Anterior cingulate cortex (tissue), 58 donors: ENCODE results near the gene UCK1.
"Not testable (repeated sequence)": the region's sequence is repeated elsewhere in the genome, so short reads cannot be mapped to it uniquely, and the experiment has no call there.

Source experiments
- DNase-seq, 58 donors: peaks; one replicate each; lab custom pipeline; 2025; lab: John Stamatoyannopoulos, UW

UCK1 gene

DNA sequence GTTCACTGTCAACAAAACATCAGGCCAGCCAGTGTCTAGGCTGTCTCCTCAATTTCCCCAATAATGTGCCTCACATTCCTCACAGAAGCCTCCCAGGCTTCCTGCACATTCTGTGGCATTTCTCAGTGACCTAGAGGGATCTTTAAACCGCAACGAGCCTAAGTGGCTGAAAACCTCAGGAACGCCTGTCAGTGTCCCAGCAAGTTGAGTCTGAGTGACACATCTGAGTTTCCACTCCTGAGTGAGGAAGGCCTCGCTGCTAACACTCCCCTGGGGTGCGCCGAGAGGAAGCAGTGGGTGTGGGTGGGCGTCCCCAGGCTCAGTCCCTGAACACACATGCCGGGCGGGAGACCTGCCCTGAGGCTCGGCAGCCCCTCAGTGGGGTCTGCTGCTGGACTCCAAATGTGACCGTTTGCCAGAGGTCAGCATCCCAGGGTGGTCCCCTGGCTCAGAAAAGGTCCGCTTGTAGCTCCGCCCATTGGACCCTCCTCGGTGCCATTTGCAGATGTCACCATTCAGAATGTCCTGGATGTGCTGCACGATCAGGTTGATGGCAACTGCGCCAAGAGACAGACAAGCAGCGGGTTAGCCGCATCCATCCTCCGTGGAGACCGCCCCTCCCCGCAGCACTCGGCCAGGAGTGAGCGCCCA is 6.3 kb downstream of the UCK1 start:
- no peak for DNase-seq

- peak in 6 of 58 donors; percentile 4 to 50 (median 22) for DNase-seq
Measured at GRCh38 chr9:131523451-131524435, 7.3 kb downstream of the UCK1 start.

DNA sequence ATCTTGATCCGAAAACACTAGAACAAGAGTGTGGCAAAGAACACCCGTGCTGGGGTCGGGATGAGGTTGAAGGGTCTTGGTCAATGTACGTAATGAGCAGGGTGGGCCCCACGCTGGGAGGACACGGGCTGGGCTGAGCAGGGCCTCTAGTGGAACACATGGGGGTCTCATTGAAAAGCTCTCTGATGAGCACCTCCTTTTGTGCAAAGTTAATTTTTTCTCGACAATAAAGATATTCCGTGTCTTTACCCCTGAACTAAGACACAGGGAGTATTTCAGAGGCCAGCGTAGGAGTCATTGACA is 8.0 kb downstream of the UCK1 start:
- DNase-seq = no peak

DNA sequence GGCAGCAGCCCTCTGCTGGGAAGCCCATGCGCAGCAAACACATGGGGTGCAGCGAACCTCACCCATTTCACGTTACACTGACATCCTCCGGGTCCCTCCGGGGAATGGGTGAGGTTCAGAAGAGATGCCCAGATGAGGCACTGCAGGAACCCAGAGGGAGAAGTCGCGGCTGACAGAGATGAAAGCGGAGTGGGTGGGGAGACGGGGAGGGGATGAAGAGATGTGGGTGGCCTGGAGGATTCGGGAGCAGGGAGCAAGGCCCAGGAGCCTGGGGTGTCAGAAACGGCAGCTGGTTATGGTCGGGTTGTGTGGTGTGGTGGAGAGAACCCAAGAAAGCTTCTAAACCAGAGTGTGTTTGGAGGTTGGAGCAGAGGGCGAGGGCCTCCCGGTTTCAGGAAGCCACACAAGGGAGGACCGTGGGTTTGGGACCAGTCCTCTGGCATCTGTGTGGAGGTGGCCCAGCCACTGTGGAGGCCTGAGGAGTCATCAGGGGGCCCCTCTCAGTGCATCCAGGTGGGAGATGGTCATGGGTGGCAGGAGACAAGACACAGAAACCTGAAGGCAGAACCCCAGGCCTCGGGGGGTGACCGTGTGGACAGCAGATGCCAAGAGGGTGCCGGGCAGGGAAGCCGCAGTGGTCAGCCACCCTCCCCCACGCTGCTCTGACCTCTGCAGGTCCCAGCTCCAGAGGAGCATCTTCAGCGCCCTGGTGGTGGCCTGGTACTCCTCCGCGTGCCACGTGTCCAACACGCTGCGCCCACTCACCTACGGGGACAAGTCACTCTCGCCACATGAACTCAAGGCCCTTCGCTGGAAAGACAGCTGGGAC is 8.6 kb downstream of the UCK1 start:
- DNase-seq = no peak

- DNase-seq = no peak
Measured at GRCh38 chr9:131521822-131522221, 9.2 kb downstream of the UCK1 start.

DNA sequence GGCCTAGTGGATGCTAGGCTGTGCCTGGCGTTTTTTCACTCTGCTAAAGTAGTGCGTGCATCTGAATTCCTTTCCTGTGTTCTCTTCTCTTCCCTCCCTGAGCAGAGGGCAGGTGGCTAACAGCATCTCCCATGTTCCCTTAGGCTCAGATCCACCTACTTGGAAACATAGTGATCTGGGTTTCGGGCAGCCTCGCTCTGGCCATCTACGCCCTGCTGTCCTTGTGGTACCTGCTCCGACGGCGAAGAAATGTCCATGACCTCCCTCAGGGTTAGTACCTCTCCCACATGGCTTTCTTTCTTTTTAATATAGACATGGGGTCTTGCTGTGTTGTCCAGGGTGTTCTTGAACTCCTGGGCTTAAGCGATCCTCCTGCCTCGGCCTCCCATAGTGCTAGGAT is 9.9 kb downstream of the UCK1 start:
- no peak for DNase-seq

DNA sequence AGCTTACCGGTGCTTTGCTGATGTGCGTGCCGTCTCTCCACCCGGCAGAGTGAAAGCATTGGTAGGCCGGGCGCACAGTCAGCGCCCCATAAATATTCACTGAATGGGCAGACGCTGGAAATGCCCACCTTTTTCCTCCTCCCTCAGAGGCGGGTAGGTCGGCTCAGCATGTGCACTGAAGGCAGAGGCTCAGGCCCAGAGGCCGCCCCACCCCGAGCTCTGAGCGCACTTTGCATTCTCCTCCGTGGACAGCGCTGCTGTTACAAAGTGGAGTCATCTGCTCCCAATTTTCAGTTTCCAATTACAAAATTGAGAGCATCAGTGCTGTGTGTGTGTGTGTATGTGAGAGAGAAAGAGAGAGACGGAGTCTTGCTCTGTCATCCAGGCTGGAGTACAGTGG is 10.6 kb downstream of the UCK1 start:
- no peak for DNase-seq

DNA sequence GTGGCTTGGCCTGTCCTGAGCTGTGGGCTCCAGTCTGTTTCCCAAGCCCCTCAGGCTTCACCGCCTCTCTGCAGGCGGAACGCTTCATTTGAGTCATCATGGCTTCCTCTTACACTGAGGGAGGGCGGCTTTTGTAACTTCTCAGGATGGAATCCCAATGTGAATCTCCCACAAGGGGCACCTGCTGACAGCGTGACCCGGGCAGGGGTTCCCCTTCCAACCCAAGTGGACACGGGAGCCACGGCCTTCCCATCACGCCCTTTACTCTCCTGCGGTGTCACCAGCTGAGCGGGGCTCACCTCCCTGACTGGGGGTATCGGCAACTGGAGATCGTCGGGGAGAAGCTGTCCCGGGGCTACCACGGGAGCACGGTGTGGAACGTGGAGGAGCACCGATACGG is 12.5 kb downstream of the UCK1 start:
- DNase-seq = no peak

DNA sequence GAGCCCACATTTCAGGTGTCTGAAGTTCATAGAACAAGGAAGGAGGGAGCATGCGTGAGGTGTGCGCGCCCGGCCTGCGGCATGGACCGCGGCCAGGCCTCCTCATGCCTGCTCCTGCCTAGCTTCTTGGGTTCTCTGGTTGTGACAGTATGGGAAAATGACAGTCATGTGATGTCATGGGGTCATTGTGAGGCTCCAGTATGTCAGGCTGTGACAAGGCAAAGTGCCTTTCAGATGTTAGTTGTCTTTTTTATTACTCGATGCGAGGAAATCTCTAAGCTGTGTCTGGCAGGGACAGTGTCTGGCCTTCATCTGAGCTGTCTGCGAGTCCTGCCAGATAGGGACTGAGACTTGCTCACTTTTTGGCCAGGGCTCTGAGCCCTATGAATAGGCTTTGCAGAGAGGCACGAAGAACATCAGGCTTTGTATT is 13.3 kb downstream of the UCK1 start:
- peak in 23 of 58 donors; percentile 4 to 56 (median 28) for DNase-seq

GRCh38 chr9:131516930-131517329 is 14.1 kb downstream of the UCK1 start:
- no peak for DNase-seq

GRCh38 chr9:131516100-131516499 is 15.0 kb downstream of the UCK1 start:
- no peak for DNase-seq

DNA sequence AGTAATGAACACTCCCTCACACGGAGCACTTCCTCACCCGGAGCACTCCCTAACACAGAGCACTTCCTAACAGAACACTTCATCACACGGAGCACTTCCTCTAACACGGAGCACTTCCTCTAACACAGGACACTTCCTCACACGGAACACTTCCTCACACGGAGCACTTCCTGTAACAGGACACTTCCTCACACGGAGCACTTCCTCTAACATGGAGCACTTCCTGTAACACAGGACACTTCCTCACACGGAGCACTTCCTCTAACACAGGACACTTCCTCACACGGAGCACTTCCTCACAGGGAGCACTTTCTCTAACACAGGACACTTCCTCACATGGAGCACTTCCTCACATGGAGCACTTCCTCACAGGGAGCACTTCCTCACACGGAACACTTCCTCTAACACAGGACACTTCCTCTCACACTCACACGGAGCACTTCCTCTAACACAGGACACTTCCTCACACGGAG is 15.5 kb downstream of the UCK1 start:
- DNase-seq = not testable (repeated sequence)

DNA sequence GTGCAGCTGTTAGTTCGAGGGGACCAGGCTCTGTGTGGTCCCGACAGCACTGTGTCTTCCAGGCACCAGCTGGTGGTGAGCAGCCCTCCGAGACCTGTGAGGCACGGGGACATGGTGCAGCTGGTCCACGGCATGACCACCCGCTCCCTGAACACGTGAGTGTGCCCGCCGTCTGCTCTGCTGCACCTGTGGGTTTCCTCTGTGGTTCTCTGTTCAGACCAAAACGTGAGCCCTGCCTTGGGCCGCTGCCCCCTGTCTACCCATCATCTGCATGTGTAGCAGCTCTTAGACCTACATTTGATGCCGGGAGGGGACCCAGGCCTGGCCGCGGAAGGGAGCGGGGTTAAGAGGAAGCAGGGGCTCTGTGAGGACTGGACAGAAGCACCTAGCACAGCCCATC is 17.9 kb downstream of the UCK1 start:
- DNase-seq = no peak

GRCh38 chr9:131511880-131512279 is 19.2 kb downstream of the UCK1 start:
- no peak for DNase-seq

DNA sequence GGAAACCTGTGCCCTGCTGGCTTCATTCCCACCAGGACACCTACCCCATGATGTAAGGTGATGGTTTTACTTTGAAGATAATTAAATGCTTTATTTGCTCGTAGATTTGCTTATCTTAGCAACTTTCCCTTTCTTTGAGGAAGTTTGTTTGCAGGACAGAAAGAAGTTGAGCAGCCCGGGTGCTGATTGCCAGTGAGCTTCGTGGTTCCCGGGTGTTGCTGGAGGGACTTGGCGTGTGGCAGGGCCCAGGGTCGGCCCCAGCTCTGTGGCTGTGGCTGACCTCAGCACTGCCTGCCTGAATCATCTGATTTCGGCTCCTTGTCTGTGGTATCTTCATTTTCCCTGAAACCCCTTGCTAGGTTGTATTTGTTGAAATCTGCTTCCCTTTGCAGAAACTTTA is 19.6 kb downstream of the UCK1 start:
- no peak for DNase-seq

DNA sequence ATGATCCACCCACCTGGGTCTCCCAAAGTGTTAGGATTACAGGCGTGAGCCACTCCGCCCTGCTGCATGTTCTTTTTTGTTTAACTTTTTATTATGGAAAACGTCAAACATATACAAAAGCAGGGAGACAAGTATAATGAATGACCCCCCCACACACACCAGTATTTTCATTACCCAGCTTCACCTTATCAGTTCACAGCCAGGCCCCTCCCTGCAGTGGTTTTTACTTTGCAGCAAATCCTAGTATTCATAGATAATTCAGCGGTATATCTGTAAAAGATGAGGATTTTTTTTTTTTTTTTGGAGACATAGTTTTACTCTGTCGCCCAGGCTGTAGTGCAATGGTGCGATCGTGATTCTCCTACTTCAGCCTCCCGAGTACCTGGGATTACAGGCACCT is 26.1 kb downstream of the UCK1 start:
- DNase-seq = no peak

- DNase-seq = no peak
Measured at GRCh38 chr9:131503626-131504465, 27.2 kb downstream of the UCK1 start.

DNA sequence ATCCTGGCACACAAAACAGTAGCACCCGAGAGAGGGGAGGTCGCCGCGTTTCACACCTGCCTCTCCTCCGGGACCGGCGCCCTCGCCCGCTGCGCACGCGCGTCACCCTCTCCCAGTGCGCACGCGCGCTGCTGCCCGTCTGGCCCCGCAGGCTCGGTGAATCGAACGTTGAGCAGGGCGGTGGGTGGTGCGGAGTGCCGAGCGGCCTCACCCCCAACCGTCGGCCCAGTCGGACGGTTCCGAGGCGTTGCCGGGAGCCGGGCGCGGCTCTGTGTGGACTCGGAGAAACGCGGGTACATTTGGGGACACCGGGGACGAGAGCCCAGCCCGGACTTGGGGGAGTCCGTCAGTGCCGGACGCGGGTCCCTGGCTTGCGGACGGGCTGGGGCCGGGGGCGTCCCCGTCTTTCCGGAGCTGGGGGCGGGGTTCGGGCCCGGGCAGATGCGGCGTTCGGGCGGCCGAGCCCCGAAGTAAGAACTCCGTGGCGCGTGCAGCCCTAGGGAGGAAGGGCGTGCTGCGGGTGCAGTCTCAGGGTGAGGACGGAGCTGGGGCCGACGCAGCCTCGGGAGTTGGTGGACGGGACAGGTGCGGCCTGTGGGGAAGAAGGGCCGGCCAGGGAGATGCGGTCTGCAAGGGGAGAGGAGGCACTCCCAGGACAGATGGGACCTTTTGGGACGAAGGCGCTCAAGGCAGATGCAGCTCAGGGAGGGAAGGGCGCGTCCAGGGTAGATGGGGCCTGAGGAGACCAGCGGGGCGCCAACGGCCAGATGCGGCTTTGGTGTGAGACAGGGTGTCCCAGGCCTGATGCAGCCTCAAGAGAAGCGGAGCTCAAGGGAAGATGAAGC is 28.1 kb downstream of the UCK1 start, which contains the start of gene POMT1:
POMT1 (plus strand) TSS at position 138 of the 845 bp plus-strand sequence. CDS start 1,301 bp downstream, outside the sequence.
- DNase-seq = peak; percentile 11 to 90 (median 81)
